ENCODE data around the gene GCSAML.
A peak's percentile ranks its signal among the peaks of the same experiment; 100 is the strongest.

Gene GCSAML

GRCh38 chr1:247576514-247576913, 27.6 kb downstream of the GCSAML start:
- DNase-seq: peak; percentile 51

GRCh38 chr1:247578946-247579460, 30.1 kb downstream of the GCSAML start:
- no peak for DNase-seq

- no peak for DNase-seq
Observed at GRCh38 chr1:247588060-247588459, 39.1 kb downstream of the GCSAML start, which contains the start of gene OR2G2. TSS of gene OR2G2 (plus strand) at chr1:247588360. CDS start at chr1:247588360, 0 bp downstream.

GRCh38 chr1:247605286-247605685, 56.4 kb downstream of the GCSAML start, which contains the start of gene OR2G3:
TSS of gene OR2G3 (plus strand) at chr1:247605586. CDS start at chr1:247605586, 0 bp downstream.
- DNase-seq: no peak

- no peak for DNase-seq
Observed at GRCh38 chr1:247613405-247613804, 64.5 kb downstream of the GCSAML start.

GRCh38 chr1:247614625-247615024, 65.7 kb downstream of the GCSAML start:
- DNase-seq: no peak
